Measurements from ENCODE around the gene YWHAQ.

YWHAQ gene

DNA sequence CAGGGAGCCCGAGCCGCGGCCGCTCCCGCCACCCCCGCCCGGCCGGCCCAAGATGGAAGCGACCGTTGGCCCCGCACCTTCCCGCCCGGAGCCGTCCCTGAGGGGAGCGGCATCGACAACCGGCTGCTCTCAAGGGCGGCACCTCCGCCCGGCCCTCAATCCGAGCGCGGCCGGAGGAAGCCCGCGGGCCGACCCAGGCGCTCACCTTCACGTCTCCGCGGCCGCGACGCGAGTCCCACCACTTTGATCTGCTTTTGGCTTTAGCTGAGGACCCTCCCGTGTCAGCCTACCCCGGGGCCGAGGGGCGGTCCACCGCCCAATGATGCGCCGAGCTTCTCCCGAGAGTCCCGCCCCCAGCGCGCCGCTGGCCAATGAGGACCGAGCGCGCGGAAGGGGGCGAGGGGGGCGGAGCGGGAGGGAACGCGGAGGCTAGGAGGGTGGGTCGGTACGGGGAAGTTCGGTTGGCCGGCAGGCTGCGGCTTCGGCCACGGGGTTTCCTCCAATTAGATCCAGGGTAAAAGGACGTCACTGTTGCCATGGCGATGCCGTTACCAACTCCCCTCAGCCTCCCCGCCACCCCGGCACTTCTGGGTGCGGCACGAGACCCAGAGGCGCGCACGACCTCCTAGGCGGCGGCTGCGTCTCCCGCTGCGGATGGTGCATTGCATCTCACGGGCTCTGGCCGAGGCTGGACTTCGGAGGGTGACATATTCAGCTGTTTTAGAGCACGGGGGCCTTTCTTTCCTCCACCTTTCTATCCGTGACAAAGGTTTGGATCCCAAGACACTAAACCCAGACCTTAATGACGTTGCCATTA is at the start of gene YWHAQ:
Gene YWHAQ (minus strand): TSS at position 262 of the 817 bp plus-strand sequence. CDS start 545 bp downstream, outside the sequence.
- peak; percentile 100 for DNase-seq (ENCODE audit: low read depth, low spot score)

DNA sequence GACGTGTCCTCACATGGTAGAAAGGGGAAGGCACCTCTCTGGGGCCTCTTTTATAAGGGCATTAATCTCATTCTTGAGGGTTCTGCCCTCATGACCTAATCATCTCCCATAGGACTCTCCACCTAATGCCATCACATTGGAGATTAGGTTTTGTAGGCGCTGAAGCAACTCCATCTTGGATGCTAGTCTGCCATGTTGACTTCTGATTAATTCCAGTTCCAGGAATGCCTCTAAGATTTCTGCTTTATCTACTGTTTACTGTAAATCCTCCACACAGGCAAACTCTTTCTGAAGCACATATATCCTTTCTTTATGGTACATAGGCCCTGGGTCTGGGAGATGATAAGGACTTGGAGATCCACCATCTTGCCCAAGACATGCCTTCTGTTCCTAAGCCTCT is 49.3 kb upstream of the YWHAQ start:
- DNase-seq (ENCODE audit: low read depth, low spot score): no peak

DNA sequence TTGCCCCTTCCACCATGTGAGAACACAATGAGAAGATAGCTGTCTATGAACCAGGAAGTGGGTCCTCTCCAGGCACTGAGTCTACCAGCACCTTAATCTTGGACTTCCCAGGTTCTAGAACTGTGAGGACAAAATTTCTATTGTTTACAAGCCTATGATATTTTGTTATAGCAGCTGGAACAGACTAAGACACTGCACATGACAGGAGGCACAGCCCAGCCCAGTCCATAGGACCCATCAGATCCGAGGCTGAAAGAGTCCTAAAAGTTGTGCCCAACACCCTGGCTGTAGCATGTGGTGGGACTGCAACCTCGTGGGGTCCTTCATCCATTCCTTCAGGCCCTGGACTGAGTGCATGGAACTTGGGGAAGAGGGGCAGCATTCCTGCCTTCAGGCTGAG is 48.4 kb upstream of the YWHAQ start:
- DNase-seq (ENCODE audit: low read depth, low spot score): no peak

DNA sequence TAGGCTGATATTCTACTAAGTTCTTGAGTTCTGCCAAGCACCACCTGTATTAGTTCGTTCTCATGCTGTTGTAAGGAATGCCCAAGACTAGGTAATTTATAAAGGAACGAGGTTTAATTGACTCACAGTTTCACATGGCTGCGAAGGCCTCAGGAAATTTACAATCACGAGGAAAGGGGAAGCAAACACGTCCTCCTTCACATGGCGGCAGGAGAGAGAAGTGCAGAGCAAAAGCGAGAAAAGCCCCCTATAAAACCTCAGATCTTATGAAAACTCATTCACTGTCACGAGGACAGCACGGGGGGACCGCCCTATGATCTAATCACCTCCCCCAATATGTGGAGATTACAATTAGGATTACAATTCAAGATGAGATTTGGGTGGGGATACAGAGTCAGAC is 47.7 kb upstream of the YWHAQ start:
- no peak for DNase-seq (ENCODE audit: low read depth, low spot score)

DNA sequence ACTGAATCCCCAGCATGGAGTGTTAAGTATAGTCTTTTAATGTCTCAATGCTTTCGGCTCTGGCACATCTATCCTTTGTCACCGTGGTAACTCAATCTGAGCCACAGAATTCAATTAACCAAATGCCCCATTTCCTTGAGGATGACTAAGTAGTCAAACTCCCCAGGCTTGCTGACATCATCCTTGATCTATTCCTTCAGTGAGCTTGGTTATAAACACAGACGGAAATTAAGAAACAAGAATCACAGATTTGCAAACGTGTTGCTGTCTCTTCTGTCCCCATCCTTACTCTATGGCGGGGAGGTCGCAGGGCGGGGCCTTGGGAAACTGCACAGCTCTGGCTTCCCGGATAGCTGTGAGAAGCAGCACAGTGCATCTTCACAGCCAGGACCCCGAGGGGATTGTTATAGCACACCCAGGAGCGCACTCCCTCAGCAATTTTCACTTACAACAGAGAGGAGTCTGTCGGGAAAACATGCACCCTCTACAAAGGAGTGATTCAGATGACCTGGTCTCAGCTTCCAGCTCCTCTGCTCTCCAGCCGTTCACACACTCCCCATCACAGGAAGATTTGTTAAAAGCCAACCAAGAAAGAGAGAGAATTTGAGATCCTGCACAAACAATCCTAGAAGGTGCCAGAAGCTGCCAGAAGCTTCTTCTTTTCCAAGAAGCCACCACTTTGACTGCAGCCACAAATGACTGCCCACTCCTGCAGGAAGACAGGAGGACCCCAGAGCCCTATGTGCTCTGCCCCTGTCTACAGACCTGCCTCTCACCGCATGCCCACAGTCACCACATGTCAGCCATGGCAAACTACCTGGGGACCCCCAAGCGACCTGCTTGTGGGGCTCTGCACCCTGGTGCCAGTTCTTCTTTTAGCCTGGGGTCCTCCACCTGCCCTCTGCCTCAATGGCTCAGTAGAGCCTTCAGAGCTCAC is 44.9 kb upstream of the YWHAQ start:
- DNase-seq (ENCODE audit: low read depth, low spot score): peak; percentile 94

DNA sequence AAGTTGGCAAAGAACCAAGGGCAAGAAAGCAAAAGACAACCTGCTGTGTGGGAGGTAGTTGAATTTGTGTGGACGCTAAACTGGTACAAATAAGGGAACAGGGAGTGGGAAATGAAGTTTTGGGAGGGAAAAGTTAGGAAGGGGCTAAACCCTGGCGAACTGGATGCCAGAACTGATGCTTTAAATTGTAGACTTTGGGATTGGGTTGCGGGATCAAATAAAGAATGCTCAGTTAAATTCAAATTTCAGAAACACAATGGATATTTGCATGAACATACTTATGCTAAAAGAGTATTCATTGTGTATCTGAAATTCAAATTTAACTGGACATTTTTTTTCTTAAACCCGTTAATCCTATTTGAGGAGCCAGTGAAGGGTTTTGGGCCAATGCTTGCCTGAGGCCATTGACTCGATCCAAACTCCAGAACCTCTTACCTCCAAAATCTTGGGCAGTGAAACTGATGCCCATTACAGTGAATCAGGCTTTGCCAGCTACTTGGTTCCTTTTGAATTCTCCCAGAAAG is 44.2 kb upstream of the YWHAQ start:
- no peak for DNase-seq (ENCODE audit: low read depth, low spot score)

DNA sequence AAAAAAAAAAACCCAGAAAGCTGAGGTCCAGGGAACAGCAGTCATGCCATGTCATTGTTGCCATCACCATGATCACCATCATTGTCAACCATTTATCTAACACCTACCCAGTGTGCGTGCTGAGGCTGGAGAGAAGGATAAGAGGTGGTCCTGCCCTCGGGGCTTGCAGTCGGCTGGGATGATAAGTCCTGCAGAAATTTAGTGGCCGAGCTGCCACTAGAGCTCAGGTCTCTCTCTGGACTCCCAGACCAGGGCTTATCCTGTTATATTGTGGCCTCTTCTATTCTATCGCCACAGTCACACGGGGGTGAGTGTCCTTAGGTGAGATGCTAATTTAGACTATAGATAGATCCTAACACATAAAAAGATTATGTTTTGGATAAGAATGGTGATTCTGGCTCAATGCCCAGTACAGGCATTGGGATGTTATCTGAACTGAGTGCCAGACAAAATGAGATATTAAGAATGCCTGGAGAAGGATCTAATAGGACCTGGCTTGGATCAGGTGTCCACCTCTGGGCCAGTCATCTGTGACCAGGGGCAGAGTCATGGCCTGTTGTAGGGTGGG is 43.2 kb upstream of the YWHAQ start:
- DNase-seq (ENCODE audit: low read depth, low spot score): no peak

DNA sequence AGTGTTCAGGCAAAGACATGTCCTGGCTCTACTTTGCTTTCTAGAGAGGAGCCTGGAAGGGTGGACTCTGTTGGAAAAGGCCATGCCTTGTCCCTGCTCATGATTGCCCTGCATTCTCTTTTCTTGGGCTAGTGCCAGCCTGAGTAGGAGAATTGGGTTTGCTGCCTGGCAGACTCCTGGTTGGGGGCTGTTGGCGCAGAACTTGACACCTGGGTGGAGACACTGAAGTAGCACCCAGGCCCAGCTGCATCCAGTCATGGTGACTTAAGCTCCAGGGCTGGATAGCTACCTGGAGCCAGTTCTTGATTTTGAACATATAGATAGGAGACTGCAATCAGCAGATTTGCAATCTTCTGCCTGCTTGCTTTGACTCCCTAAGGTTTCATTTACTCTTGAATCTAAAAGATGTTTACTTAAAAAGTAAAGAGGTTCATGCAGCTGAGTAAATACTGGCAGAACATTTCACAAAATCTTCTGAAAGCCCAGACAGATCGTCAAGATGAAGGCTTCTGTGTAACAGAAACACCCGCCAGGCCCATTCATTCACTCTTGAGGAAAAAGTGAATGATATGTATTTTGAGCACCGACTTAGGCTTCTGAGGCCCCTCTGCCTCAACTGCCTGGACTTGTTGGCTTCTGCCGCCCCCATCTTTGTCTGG is 38.0 kb upstream of the YWHAQ start:
- no peak for DNase-seq (ENCODE audit: low read depth, low spot score)

DNA sequence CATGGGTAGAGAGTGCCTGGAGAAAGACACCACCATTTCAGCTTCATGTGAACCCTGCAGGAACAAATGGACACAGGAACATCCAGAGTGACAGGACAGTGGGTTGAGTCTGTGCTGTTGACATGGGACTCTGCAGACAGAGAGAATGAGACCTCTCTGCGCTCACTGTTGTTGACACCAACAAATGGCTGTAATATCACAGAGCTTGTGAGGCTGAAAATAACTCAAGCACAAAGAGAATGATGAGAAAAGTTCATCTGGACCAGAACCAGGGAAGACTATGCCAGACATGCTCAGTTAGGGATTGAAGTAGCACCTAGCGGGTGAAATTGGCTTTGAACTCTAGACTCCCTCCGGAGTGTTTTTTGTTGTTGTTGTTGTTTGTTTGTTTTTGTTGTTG is 37.0 kb upstream of the YWHAQ start:
- DNase-seq (ENCODE audit: low read depth, low spot score): no peak

DNA sequence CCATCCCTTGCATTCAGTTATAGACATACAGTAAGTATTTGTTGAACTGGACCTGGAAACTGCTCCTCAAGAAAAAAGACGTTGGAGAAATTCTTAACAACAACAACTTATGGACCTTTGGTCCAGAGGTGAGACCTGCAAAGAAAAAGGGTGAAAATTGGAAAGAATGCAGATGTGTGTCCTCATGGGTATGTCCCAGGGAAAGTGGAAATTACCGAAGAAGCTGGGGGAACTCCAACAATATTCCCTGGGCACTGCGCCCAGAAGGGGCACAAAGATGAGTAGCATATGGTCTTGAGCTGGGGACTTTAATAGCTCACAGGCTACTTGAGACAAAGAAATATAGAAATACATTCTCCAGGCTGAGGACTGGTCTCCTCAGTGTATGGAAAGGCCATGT is 35.5 kb upstream of the YWHAQ start:
- DNase-seq (ENCODE audit: low read depth, low spot score): no peak

DNA sequence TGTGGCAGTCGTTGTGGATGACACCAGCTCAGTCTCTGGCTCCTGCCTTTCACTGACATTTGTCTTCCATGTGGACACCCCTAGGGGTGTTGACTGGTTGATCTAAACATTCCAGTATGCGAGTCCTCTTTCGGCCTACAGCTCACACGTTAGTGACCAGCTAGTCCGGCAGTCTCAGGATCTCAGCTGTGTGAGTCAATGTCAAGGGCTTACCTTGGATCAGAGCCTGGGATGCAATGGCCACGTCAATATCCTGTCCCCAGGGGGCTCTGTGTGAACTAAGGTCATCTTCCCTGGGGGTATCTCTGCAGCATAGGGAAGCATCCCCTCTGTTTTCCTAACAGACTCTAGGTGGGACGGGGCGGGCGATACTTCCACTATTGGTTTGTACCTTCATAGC is 35.1 kb upstream of the YWHAQ start:
- peak; percentile 75 for DNase-seq (ENCODE audit: low read depth, low spot score)

DNA sequence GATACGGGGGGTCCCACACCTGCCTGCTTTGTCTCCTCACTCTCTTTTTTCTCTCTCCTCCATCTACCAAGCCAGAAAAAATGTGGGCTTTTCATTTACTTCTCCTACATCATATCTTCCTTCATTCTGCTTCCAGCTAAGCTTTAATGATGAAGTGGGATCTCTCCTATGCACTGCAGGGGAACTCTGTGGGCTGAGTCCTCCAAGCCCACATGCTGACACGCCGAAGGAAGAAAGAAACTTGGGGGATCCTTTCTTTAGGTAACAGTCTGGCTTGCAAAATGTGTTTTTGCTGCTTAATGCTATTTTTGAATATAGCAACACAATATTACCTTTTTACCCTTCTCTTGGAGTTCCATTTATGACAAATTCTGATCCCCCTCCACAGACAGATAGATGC is 33.6 kb upstream of the YWHAQ start:
- no peak for DNase-seq (ENCODE audit: low read depth, low spot score)

DNA sequence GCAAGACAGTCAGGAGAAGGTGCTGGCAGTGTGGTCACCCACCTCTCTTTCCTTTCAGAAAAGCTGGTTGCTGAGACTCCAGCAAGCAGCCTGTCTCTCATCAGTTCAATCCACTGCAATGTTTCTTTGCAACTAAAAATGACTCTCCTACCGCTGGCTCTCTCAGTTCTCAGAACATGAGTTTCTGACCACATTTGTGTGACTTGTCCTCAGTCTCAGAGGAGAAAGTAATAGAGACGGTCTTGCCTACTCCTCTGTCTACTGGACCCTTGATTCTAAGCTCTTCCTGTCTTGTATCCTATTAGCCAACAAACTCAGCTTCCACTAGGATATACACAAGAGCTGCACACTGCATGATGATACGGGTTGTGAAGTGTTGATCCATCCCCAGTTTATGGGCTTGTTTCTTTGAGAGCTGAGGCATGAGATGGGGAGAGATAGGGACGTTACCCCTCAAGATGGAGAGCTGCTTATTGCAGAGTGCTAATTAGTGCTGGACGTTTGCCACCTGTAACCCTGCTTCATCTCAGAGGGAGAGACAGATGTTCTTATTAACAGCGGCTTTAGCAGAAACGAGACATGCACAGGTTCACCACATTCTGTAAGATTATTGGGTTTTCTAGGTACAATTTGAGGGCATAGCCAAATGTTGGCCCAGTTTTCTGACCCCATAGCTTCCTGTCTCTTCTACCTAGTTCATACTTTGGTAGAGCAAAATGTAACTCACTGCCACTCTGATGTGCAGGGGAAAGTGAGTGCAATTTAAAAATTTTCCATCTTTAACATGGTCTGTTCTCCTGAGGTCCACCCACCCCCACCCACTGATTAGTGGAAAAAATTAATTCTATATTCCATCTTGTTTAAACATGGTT is 32.4 kb upstream of the YWHAQ start:
- no peak for DNase-seq (ENCODE audit: low read depth, low spot score)

DNA sequence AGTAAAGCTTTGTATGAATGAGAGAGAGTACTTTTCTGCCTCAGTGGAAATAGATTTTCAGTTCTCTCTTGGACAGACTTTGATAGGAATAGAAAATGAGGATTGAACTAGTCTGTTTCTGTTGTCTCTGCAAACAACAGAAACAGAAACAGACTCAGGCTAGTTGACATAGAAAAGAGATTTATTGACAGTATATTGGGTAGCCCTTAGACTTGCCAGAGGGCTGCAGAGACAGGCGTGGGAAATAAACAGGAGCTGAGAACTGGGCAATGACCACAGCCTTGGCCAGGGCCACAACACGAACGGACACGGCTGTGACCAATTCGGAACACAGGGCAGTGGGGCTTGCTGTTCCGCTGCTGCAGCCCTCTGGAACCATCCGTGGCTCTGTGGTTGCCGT is 30.5 kb upstream of the YWHAQ start:
- DNase-seq (ENCODE audit: low read depth, low spot score): no peak

DNA sequence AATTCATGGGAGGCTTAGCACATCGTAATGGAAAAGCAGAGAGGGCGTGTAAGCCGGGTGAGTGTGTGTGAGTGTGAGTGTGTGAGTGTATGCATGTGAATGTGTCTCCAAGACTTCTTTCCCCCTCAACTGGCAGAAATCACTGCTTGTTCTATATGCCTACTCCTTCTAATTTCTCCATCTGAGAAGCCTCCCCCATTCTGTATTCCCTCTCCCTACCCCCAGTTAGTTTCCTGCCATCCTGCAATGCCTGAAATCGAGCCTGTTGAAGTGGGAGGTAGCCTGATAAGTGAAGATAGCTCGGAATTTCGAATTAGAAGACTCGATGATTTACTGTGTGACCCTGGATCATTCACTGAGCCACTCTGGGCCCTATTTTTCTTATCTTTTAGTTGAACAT is 30.0 kb upstream of the YWHAQ start:
- DNase-seq (ENCODE audit: low read depth, low spot score): no peak

DNA sequence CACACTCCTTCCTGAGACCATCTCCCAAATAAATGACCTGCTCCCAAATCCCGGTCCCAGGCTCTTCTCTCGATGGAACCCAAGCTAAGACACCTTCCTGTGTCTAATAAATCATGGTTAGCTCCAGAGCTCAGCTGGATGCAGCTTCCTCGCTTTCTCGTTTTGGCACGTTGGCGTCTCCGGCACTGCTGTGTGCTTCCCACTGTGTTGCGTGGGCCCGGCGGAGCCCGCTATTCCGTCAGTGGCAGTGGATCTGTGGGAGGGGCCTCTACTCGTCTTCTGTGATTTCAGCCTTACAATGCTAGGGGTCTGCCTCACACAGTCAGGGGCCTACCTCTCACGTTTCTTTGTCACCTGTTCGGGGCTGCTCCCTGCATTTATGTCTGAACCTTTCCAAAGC is 29.4 kb upstream of the YWHAQ start:
- no peak for DNase-seq (ENCODE audit: low read depth, low spot score)

DNA sequence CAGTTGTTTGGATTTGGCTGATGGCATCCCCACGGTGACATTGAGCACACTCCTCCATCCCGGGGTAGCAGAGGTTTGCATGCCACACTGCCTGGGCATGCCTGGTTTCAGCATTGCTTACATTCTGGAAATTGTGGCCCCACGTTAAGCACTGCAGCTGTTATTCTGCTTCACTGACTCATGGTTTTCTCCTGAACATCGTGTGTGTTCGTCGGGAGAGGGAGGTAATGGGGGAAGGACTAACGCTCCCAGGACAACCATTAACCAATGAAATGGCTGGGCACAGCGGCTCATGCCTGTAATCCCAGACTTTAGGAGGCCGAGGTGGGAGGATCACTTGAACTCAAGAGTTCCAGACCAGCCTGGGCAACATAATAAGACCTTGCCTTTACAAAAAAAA is 28.2 kb upstream of the YWHAQ start:
- DNase-seq (ENCODE audit: low read depth, low spot score): peak; percentile 63

DNA sequence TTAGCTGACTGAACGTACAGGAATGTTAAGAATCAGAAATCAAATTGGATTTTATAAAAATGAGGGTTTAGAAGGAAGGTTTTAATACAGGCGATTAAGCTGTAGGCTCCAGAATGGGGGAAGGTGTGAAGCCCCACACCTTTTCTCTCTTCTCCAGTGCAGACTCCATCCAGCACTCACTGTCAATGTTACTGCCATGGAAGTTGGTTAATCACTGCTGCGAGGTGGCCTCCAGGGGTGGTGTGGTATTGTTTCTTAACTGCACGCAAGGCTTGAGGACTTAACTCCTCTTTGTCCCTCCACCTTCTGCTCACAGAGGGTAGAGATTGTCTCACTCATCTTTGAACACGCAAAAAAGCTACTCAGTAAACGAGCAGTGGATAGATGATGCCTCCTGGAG is 26.9 kb upstream of the YWHAQ start:
- no peak for DNase-seq (ENCODE audit: low read depth, low spot score)

DNA sequence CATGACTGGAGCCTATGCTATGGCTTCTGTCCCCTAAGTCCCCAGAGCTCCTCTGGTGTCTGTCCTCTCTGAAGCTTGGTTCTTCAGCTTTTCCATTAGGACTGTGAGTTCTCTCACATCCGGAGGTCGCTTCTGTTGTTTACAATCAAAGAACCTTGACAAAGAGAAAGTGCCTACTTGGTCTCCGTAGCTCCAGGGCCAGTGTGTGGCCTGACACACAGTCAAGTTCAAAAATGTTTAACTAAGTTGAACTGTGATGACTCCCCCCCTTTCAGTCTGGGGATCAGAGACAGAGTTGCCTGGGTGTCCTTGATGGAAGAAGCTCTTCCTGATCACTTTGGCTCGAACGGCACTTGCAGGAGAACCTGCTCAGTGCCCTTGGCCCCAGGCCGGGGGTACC is 26.3 kb upstream of the YWHAQ start:
- DNase-seq (ENCODE audit: low read depth, low spot score): no peak

DNA sequence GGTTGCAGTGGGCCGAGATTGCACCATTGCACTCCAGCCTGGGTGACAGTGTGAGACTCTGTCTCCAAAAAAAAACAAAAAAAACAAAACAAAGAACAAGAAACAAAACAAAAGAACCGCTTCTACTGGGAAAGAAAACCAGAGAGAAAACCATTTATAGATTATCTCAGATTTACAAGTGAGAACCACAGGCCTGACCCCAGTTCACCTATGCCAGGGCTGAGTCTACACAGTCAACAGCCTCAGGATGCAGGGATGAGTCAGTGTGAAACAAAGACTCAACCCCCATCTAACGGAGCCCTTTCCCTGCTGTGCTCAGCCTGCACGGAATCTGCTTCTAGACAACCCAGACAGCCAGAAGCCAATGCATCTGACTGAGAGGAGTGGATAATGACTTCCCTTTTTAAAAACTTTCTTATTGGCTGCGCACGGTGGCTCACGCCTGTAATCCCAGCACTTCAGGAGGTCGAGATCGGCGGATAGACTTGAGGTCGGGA is 25.5 kb upstream of the YWHAQ start:
- peak; percentile 91 for DNase-seq (ENCODE audit: low read depth, low spot score)

All from astrocyte of the hippocampus (primary cell).